Measurements from ENCODE around the gene COQ4. TPM values are rescaled to one million over a fixed set of nuclear protein-coding genes. Genes with fewer than 3 reads are reported as not detected.
"Not testable (repeated sequence)": the region's sequence is repeated elsewhere in the genome, so short reads cannot be mapped to it uniquely, and the experiment has no call there.

Gene COQ4
- 47.7 TPM for polyA plus RNA-seq (2013, experiment 1 of 4)
- 44.8 TPM for polyA plus RNA-seq (2013, experiment 2 of 4)
- 35.7 TPM for polyA plus RNA-seq (2013, experiment 3 of 4)
- 37.1 TPM for polyA plus RNA-seq (2013, experiment 4 of 4)

DNA sequence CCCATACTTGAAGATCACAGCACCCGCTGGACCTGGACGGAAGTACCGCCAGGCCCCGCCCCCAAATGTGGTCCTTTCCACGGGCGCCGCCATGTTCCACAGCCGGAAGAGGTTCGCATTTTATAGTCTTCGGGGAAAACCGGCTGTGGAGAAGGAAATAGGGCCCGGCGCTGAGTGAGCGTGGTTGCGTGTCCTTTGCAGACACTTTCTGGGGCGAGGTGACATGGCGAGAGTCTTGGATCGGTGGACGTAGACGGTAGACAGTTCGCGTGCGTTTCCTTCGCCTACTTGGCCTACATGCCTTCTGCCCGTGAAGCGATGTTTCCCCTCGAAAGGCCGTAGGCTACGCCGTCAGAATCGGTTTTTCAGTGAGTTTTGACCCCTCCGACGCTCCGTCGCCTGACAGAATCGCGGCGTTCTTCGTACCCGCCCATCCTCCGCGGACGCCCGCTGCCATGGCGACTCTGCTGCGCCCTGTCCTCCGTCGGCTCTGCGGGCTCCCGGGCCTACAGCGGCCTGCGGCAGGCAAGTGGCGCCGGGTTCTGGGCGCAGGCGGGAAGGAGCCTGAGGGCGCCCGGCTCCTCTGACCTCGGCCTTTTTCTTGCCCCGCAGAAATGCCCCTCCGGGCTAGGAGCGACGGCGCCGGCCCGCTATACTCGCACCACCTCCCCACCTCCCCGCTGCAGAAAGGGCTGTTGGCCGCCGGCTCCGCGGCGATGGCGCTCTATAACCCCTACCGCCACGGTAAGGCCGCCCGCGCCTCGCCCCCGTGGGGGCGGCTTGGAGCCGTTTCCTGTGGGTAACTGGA, at the start of gene COQ4, which contains the start of gene TRUB2:
TSS of gene COQ4 (plus strand) at position 436 of the 808 bp plus-strand sequence. CDS start at position 456, 20 bp downstream.
TSS of gene TRUB2 (minus strand) at position 44 of the 808 bp plus-strand sequence. CDS start at position 5, 39 bp downstream.
- Histone ChIP-seq H3K4me1 (ENCODE audit: control insufficient read depth, insufficient read depth, low read length) (peaks cover 10% of the 10 kb centered on the region), H3K36me3 (ENCODE audit: control insufficient read depth, insufficient read depth, low read length) (peaks cover 8% of the 10 kb centered on the region), H3K27ac (ENCODE audit: insufficient read depth, low read depth, low read length, poor library complexity, severe bottlenecking) (peak within 1 kb of the TSS; percentile 88), H3K4me3 (ENCODE audit: insufficient read depth, low read depth, low read length) (peak within 1 kb of the TSS; percentile 92), H3K27me3 (ENCODE audit: control insufficient read depth, insufficient read depth, low read length, poor library complexity, severe bottlenecking) (no peaks in the 10 kb centered on the region), H3K9me3 (ENCODE audit: control insufficient read depth, low read length) (no peaks in the 10 kb centered on the region)
- WGBS, 2 experiments = 0% methylated on average over 83 of the region's 83 CpGs

GRCh38 chr9:128274245-128274644, 48.4 kb upstream of the COQ4 start:
- Histone ChIP-seq H3K9me3 (ENCODE audit: control insufficient read depth, low read length) (no peaks in the 10 kb centered on the region), H3K4me3 (ENCODE audit: insufficient read depth, low read depth, low read length) (no peak overlapping the region), H3K27me3 (ENCODE audit: control insufficient read depth, insufficient read depth, low read length, poor library complexity, severe bottlenecking) (no peaks in the 10 kb centered on the region), H3K36me3 (ENCODE audit: control insufficient read depth, insufficient read depth, low read length) (peaks cover 13% of the 10 kb centered on the region), H3K4me1 (ENCODE audit: control insufficient read depth, insufficient read depth, low read length) (peaks cover 7% of the 10 kb centered on the region), H3K27ac (ENCODE audit: insufficient read depth, low read depth, low read length, poor library complexity, severe bottlenecking) (no peak overlapping the region)
- 93 to 96% methylated on average over 8 of the region's 8 CpGs for WGBS, 2 experiments

- peak within 1 kb of the TSS; percentile 81 for H3K4me3 ChIP-seq (ENCODE audit: insufficient read depth, low read depth, low read length)
- H3K4me1 ChIP-seq (ENCODE audit: control insufficient read depth, insufficient read depth, low read length) = peaks cover 7% of the 10 kb centered on the region
- H3K27ac ChIP-seq (ENCODE audit: insufficient read depth, low read depth, low read length, poor library complexity, severe bottlenecking) = peak within 1 kb of the TSS; percentile 70
- peaks cover 13% of the 10 kb centered on the region for H3K36me3 ChIP-seq (ENCODE audit: control insufficient read depth, insufficient read depth, low read length)
- H3K27me3 ChIP-seq (ENCODE audit: control insufficient read depth, insufficient read depth, low read length, poor library complexity, severe bottlenecking) = no peaks in the 10 kb centered on the region
- 0 to 1% methylated on average over 57 of the region's 57 CpGs for WGBS, 2 experiments
- no peaks in the 10 kb centered on the region for H3K9me3 ChIP-seq (ENCODE audit: control insufficient read depth, low read length)
Observed at GRCh38 chr9:128275198-128276007, 47.2 kb upstream of the COQ4 start, which contains the start of gene GOLGA2. Gene GOLGA2 (minus strand): TSS chr9:128276007. CDS start chr9:128275976, 31 bp downstream.

DNA sequence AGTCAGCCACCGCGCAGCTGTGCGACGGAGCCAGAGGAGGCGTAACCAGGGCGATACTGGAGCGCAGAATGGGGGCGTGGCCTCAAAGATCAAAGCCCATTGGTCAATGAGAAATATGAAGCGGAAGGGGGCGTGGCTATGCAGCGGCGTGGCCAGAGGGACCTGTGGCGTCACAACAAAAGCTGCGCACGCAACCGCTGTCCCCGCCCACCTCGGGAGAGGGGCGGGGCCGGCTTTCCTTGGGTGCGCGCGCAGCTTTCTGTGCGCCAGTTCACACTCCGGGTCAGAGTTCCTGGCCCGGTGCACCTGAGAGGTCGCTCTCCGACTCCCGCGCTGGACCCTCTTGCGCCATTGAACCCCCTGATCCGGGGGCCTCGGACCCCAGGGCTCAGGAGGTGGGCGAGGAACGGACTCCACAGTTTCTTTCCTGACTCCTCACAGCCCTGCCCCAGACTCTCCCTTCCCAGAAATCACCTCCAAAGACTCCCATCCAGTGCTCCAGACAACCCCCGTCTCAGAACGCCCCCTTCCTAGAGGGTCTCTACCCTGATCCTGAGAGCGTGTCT, 46.5 kb upstream of the COQ4 start, which contains the start of gene SWI5:
TSS of gene SWI5 (plus strand) at position 269 of the 566 bp plus-strand sequence.
- peaks cover 13% of the 10 kb centered on the region for H3K36me3 ChIP-seq (ENCODE audit: control insufficient read depth, insufficient read depth, low read length)
- peak within 1 kb of the TSS; percentile 70 for H3K27ac ChIP-seq (ENCODE audit: insufficient read depth, low read depth, low read length, poor library complexity, severe bottlenecking)
- peaks cover 7% of the 10 kb centered on the region for H3K4me1 ChIP-seq (ENCODE audit: control insufficient read depth, insufficient read depth, low read length)
- peak within 1 kb of the TSS; percentile 81 for H3K4me3 ChIP-seq (ENCODE audit: insufficient read depth, low read depth, low read length)
- no peaks in the 10 kb centered on the region for H3K9me3 ChIP-seq (ENCODE audit: control insufficient read depth, low read length)
- WGBS, 2 experiments = 0% methylated on average over 38 of the region's 38 CpGs
- no peaks in the 10 kb centered on the region for H3K27me3 ChIP-seq (ENCODE audit: control insufficient read depth, insufficient read depth, low read length, poor library complexity, severe bottlenecking)

DNA sequence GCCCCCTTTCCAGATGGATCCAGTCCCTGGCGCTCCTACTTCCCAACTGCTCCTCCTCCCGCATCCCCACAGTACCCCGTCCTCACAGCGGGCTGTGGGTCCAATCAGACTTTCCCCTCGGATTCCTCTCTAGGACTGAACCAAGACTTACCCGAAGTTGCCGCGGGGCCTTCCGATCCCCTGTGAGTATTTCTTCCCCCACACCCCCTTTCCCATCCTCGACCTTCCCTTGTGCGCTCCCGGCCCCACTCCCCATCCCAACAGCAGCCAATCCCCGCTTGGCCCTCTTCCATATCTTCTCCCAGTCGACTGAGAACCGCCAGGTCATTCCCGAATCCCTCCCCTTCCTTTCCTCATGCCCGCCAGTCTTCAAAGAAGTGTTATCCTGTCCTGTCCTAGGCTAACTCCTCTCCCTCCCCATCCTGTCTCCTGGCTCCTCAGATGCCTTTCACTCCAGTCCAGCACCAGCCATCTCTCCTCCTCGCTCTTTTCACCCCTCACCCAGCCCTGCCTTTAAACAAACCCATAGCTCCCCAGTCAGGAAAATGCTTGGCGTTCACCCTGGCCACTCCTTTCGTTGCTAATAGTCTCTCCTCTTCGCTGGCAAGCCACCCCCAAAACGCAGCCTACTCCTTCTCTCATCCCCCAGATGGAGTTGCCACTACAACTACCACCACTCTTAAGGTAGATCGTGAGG, 45.9 kb upstream of the COQ4 start:
- Histone ChIP-seq H3K4me3 (ENCODE audit: insufficient read depth, low read depth, low read length) (peak overlapping the region; percentile 74), H3K4me1 (ENCODE audit: control insufficient read depth, insufficient read depth, low read length) (peaks cover 7% of the 10 kb centered on the region), H3K27ac (ENCODE audit: insufficient read depth, low read depth, low read length, poor library complexity, severe bottlenecking) (peak overlapping the region; percentile 45), H3K36me3 (ENCODE audit: control insufficient read depth, insufficient read depth, low read length) (peaks cover 7% of the 10 kb centered on the region), H3K9me3 (ENCODE audit: control insufficient read depth, low read length) (no peaks in the 10 kb centered on the region), H3K27me3 (ENCODE audit: control insufficient read depth, insufficient read depth, low read length, poor library complexity, severe bottlenecking) (no peaks in the 10 kb centered on the region)
- WGBS, 2 experiments = 10 to 11% methylated on average over 23 of the region's 23 CpGs

GRCh38 chr9:128279088-128280073, 43.3 kb upstream of the COQ4 start:
- not testable (repeated sequence) for H3K27me3 ChIP-seq (ENCODE audit: control insufficient read depth, insufficient read depth, low read length, poor library complexity, severe bottlenecking); H3K27ac ChIP-seq (ENCODE audit: insufficient read depth, low read depth, low read length, poor library complexity, severe bottlenecking); H3K9me3 ChIP-seq (ENCODE audit: control insufficient read depth, low read length); H3K4me1 ChIP-seq (ENCODE audit: control insufficient read depth, insufficient read depth, low read length); H3K4me3 ChIP-seq (ENCODE audit: insufficient read depth, low read depth, low read length); H3K36me3 ChIP-seq (ENCODE audit: control insufficient read depth, insufficient read depth, low read length)
- 93 to 94% methylated on average over 22 of the region's 22 CpGs for WGBS, 2 experiments

DNA sequence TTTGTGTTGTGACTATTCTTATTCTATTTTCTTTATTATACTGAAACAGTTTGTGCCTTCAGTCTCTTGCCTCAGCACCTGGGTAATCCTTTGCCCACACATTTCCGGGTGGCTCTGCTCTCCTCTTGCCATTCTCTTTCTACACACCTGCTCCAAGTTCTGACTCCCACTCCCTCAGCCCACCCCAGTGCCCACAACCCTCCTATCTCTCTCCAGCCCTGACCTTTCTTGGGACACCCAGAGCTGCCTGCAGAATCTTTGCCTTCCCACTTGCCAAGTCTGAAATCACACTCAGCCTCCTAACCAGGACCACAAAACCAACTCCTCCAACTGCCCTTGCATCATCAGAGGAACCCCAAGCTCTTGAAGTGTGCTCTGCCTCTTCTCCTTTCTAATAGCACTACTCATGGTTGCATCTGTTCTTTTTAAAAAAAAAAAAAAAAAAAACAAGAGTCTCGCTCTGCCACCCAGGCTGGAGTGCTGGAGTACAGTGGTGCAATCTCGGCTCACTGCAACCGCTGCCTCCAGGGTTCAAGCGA, 42.5 kb upstream of the COQ4 start:
- 94 to 97% methylated on average over 5 of the region's 5 CpGs for WGBS, 2 experiments

DNA sequence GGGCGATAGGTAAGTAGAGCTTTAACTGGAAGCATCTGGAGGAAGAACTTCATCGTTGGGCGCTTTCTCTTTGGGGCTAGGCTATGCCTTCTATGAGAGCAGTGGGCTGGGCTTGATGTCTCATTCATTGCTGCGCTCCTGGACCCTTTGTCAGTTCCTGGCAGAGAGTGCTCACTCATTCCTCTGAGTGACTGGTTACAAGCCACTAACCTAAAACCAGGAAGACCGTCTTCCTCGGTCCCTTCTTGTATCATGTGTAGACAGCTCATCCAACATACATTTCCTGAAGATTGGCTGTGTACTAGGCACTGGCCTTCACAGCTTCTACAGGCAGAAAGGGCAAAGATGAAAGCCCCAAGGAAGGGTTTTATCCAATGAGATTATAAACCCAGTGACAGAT, 40.1 kb upstream of the COQ4 start:
- Histone ChIP-seq H3K36me3 (ENCODE audit: control insufficient read depth, insufficient read depth, low read length) (no peaks in the 10 kb centered on the region), H3K27me3 (ENCODE audit: control insufficient read depth, insufficient read depth, low read length, poor library complexity, severe bottlenecking) (no peaks in the 10 kb centered on the region), H3K4me3 (ENCODE audit: insufficient read depth, low read depth, low read length) (no peak overlapping the region), H3K27ac (ENCODE audit: insufficient read depth, low read depth, low read length, poor library complexity, severe bottlenecking) (no peak overlapping the region), H3K4me1 (ENCODE audit: control insufficient read depth, insufficient read depth, low read length) (no peaks in the 10 kb centered on the region), H3K9me3 (ENCODE audit: control insufficient read depth, low read length) (no peaks in the 10 kb centered on the region)
- WGBS, 2 experiments = 94 to 96% methylated on average over 6 of the region's 6 CpGs

More for the DNA sequence above, 42.5 kb upstream of the COQ4 start:
- Histone ChIP-seq H3K4me3 (ENCODE audit: insufficient read depth, low read depth, low read length) (no peak overlapping the region), H3K36me3 (ENCODE audit: control insufficient read depth, insufficient read depth, low read length) (no peaks in the 10 kb centered on the region), H3K4me1 (ENCODE audit: control insufficient read depth, insufficient read depth, low read length) (peaks cover 3% of the 10 kb centered on the region), H3K27ac (ENCODE audit: insufficient read depth, low read depth, low read length, poor library complexity, severe bottlenecking) (no peak overlapping the region), H3K9me3 (ENCODE audit: control insufficient read depth, low read length) (no peaks in the 10 kb centered on the region), H3K27me3 (ENCODE audit: control insufficient read depth, insufficient read depth, low read length, poor library complexity, severe bottlenecking) (no peaks in the 10 kb centered on the region)
